HUDEP-2 (cell line): ENCODE data around the gene MED16.
"Not testable (repeated sequence)": the region's sequence is repeated elsewhere in the genome, so short reads cannot be mapped to it uniquely, and the experiment has no call there.

Experiments used
- DNase-seq, 76 experiments: peaks; one replicate each; lab custom pipeline; 2025; ENCODE audit not compliant: unreplicated experiment in 76 of 76; lab: John Stamatoyannopoulos, UW

MED16 gene

DNA sequence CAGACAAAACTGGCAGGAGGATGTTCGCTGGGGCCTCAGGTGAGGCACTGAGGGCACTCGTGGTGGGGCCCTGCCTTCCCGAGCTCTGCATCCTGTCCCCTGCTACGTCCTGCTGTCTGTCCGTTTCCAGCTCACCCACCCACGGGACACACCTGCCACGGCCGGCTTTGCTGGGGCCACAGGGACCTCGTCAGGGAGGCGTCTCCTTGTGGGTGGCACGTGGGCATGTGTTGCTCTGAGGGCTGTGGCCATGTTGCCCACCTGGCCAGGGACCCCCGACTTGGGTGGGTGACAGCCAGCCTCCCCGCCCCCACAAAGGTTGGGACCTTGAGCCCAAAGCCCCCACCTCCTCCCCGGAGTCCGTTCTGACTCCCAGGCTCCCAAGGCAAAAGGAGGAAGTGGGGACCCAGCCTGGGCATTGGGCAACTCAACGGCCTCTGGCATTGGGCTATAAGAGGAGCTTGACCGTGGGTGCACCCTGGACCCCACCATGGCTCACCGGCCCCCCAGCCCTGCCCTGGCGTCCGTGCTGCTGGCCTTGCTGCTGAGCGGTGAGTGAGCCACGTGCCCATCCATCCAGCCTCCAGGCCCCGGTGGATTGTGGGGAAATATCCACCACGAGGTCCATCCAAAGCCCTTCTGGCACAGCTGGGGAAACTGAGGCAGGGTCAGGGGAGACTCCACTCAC is 52.3 kb downstream of the MED16 start, which contains the start of gene PRTN3:
PRTN3 (plus strand) TSS at position 481 of the 688 bp plus-strand sequence; CDS start at position 491, 10 bp downstream.
- DNase-seq, result no peak

DNA sequence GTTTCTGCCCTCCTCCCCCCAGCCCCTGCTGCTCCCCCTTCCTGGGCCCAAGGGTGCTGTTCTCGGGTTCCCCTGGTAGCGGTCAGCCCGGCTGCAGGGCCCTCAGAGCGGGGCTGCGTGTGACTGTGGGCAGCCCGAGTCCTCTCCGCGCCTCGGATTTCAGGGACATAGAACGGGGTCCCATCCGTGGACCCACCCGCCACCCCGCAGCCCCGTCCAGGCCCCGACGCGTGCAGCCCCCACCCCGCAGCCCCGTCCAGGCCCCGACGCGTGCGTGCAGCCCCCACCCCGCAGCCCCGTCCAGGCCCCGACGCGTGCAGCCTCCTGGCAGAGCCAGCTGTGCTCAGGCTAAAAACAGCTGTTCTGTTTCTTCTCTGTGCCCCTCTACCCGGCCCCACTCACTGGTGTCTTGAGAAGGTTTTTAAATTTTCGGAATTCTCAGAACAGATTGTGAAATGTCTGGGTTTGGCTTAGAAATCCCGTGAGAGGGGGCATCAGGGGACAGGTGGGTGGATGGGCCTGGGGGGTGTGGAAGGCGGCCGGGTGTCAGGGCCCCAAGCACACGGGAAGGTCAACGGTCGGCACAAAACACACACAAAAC is 57.7 kb downstream of the MED16 start:
- DNase-seq, result no peak

DNA sequence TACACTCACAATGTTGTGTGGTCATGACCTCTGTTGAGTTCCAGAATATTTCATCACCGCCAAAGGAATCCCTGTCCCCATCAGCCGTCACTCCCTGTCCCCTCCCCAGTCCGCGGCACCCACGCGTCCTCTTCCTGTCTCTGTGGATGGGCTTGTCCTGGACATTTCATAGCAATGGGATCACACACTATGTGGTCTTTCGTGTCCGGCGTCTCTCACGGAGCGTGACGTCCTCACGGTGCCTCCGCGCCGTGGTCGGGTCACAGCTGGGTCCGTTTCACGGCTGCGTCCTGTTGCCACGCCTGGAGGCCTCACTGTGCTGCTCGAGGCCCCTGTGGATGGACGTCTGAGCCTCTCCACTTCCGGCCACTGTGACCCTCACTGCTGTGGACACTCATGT is 58.8 kb downstream of the MED16 start:
- no peak for DNase-seq

DNA sequence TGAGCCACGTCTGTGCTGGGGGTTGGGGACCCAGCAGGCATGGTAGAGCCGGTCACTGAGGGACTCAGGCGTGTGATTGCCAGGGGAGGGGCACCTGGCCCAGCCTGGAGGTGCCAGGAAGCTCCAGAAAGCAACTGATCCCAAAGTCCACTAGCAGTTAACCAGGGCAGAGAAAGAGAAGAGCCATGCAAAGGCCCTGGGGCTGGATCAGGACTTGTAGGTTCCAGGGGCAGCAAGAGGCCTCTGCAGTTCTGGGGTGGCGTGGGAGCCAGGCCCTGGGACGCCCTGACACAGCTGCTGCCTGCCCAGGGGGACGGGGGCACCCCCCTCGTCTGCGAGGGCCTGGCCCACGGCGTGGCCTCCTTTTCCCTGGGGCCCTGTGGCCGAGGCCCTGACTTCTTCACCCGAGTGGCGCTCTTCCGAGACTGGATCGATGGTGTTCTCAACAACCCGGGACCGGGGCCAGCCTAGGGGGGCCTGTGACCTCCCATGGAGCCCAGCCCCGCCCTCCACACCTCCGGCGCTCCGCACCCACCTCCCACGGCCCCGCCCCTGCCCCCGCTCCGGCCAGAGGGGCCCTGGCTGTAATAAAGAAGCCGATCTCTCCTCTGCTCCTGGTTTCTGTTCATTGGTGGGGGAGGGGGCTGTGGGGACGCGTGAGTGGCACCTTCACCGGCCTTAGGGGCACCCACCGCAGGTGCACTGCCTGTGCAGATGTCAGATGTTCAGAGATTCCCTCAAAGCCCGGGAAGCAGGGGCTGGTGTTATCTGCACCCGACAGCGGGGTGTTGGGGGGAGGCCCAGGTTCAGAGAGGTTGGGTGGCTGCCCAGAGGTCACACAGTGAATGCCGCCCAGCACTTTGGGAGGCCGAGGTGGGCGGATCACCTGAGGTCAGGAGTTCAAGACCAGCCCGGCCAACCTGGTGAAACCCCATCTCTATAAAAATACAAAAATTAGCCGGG is 61.3 kb downstream of the MED16 start:
- DNase-seq, result peak in 10 of 76 experiments; percentile 14 to 51 (median 36)

DNA sequence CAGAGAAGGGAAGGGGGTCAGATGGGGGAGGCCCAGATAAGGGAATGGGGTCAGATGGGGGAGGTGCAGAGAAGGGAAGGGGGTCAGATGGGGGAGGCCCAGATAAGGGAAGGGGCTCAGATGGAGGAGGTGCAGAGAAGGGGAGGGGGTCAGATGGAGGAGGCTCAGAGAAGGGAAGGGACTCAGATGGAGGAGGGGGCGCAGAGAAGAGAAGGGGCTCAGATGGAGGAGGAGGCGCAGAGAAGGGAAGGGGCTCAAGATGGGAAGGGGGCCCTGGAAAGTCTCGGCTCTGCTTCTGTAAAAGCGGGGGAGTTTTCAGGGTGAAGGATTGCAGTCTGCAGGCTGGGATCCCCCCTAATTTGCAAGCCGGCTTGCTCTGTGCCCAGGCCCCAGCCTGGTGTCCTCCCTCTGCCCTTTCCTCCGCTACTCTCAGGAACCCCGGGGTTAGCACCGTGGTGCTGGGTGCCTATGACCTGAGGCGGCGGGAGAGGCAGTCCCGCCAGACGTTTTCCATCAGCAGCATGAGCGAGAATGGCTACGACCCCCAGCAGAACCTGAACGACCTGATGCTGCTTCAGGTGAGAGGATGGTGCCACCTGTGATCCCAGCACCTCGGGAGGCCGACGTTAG is 63.7 kb downstream of the MED16 start:
- no peak for DNase-seq

DNA sequence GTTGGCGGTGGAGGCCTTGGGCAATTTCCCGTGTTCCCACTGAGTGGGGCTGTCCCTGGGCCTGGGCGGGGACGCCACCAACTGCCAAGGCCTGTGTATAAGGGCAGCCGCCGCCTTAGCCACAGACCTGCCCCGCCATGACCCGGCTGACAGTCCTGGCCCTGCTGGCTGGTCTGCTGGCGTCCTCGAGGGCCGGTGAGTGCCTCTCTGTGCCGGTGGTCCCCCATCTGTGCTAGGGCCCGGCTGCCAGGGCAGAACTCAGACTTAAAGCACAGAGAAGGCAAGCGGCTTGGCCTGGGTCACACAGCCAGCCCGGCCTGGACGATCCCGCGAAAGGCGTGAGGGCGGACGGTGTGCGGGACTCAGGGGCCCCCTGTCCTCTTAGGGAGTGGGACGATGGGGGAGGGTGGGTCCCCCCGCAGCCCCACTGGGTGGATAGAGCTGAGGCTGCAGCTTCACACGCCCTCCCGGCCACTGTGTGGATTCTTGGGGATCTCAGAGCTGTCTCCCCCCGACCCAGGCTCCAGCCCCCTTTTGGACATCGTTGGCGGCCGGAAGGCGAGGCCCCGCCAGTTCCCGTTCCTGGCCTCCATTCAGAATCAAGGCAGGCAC is 65.2 kb downstream of the MED16 start, which contains the start of gene AZU1:
AZU1 (plus strand) TSS at position 128 of the 612 bp plus-strand sequence; CDS start at position 138, 10 bp downstream.
- DNase-seq, result peak in 61 of 76 experiments; percentile 36 to 80 (median 65)

DNA sequence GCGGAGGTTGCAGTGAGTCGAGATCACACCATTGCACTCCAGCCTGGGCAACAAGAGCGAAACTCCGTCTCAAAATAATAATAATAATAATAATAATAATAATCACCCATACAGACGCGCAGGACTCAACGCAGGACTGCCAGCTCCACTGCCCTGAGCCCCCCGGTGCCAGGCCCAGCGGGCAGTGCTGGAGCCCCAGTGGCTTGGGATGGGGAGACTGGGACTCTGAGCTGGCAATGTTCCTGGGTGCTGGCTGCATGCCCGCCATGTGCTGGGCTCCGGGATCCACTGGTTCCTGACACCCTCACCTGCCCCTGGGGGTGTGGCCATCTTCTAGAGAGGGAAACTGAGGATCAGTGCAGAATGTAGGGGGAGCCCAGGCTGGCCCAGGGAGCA is 65.7 kb downstream of the MED16 start:
- peak in 5 of 76 experiments; percentile 20 to 60 (median 33) for DNase-seq

DNA sequence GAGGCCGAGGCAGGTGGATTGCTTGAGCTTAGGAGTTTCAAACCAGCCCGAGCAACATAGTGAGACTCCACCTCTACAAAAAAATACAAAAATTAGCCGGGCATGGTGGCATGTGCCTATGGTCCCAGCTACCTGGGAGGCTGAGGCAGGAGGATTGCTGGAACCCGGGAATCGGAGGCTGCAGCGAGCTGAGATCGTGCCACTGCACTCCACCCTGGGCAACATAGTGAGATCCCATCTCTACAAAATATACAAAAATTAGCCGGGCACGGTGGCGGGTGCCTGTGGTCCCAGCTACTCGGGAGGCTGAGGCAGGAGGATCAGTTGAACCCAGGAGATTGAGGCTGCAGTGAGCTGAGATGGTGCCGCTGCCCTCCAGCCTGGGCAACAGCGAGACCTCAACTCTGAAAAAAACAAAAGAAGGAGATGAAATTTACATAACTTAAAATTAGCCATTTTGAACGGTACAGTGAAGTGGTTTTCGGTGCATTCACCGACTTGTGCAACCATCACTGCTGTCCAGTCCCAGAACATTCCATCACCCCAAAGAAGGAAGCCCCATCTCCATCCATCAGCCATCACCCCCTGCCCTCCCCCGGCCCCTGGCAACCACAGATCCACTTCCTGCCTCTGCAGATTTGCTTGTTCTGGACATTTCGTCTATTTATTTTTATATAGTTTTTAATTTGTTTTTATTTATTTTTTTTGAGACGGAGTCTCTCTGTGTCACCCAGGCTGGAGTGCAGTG is 66.9 kb downstream of the MED16 start:
- no peak for DNase-seq

DNA sequence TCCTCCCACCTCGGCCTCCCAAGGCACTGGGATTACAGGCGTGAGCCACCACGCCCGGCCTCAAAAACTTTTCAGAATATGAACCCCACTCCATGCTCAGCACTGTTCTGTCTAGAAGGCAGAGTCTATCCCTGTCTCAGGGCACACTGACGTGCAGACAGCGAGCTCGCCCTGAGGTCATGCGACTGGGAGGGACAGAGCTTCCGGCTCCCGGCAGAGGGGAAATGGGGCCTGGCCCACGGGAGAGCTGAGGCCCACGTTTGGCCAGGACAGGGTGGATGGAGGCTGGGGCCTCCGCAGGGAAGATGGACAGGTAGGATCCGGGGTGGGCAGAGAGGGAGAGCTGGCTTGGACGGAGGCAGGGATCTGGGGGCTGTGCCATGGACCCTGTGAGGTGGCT is 68.1 kb downstream of the MED16 start:
- DNase-seq, result no peak

DNA sequence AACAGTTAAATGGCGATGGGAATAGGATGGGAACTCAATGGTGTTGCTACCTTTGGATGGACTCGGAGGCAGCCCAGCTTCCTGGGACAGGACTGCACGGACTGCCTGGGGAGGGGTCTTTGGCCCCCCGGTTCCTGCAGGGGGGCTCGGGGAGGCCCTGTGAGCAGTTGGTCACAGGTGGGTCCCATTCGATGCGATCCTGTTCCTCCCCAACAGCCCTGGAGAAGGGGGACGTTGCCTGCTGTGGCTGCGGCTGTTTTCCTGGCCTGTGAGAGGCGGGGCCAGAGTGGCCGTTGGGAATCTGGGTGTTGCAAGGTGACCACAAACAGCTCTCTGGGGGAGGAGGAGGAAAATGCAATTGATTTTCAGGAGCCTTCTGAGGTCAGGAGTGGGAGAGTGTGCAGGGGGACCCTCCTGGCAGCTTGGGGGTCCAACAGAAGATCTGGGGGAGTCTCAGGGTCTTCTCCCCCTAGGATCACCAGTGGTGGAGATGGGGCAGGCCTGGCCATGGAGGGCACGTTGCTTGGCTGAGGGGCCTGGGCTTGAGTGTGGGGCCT is 69.3 kb downstream of the MED16 start:
- peak in 5 of 76 experiments; percentile 17 to 41 (median 27) for DNase-seq

DNA sequence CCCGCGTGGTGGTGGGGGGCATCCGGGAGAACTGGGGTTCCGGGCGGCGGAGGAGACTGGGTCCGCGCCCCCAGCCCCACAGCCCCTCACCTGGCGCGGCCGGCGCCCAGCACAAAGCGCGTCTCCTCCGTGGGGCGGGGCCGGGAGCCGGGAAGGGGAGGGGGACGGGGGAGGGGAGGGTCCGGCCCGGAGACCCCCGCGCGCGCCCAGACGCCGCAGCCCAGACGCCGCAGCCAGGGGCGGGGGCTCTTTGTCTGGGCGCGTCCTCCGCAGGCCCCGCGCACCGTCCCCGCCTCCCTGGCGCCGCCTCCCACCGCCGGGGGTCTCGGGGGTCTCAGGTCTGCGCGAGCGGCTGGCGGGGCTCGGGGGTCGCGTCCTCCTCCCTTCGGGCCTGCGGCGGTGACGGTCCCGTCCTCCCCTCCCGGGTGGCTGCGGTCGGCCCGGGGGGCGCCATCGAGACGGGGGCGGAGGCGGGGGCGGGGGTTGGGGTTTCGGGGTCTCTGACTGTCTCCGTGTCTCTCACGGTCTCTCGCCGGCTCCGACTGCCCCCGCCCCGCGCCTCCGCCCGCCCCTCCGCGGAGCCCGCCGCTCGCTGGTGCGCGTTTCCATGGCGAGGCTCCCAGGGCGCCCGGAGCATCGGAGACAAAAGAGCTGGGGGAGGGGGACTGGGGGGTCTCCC is 71.0 kb downstream of the MED16 start, which contains the start of gene PLPPR3:
PLPPR3 (minus strand) TSS at position 131 of the 679 bp plus-strand sequence. CDS start 396 bp downstream, outside the sequence.
- DNase-seq, result no peak

DNA sequence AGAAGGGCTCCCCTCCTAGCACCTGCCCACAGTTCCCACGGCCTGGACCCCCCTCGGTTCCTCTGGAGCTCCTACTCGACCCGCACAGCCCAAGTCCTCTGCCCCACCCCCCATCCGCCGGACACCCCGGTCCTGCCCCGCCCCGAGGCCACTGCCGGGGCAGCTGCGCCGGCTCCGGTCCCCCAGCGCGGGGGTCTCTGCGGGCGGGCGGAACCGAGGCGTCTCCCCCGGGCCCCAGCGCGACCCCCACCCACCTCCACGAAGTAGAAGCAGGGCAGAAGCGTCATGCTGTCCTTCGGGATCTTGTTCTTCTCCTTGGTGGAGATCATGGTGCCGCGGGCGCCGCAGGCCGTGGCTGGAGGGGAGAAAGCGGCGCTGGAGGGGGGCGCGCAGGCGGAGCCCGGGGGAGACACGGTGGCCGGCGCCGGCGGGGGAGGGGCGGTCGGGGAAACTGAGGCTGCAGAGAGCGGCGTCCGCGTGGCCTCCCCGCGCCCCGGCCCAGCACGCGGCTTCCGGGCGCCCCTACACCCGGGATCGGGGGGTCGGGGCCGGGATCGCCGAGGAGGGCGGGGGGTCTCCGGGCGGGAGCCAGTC is 71.7 kb downstream of the MED16 start:
- DNase-seq, result peak in 1 of 76 experiments; percentile 35

DNA sequence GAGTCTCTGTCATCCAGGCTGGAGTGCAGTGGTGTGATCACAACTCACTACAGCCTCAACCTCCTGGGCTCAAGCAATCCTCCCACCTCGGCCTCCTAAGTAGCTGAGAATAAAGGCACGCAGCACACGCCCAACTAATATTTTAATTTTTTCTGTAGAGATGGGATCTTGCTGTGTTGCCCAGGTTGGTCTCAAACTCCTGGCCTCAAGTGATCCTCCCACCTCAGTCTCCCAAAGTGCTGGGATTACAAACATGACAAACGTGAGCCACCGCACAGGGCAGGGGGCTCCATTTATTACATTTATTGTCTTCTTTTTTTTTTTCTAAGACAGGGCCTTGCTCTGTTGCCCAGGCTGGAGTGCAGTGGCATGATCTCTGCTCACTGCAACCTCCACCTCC is 72.8 kb downstream of the MED16 start:
- DNase-seq, result not testable (repeated sequence)
